ENCODE results near the gene MAG. TPM values are rescaled to one million over a fixed set of nuclear protein-coding genes. Genes with fewer than 3 reads are reported as not detected.

Gene MAG
- total and polyA plus RNA-seq, 2 of the 13 experiments (the other 11 are each of a cell fraction or from before 2014, with no cell fraction given): 0.20 to 1.3 TPM

DNA sequence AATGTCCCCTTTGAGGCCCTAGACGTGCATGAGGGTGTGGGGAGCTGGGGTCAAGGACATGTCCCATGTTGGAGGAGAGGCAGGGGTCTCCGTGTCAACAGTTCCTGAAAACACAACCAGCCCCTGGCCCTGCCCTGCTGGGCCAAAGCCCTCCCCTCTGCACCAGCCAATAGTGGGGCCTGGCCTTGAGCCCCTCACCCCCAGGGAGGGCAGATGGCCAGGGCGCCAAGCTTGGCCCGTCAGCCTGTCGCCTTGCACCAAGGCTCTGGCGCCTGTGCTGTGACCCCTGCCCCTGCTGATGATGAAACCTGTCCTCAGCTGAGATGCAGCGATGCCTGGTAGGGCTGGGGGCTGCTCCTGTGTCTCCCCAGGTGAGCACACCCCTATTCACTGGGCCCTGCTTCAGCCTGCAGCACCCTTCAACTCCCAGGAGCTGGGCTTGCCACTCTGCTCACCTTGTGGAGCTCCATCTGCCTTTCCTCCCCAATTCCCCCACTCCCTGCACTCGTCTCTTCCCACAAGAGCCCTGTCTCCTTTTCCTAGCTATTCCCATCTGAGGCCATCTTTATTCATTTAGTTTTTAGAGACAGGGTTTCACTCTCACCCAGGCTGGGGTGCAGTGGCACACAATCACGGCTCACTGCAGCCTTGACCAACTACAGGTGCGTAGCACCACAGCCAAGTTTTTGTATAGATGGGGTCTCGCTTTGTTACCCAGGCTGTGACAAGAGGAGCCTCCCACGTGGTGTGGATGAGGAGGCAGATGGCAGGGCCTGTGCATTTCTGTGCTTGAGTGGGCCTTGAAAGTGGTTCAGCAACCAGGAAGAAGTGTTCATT is 11.8 kb upstream of the MAG start (continued):
- no peak for TF ChIP-seq CAMTA2 (CRISPR knock-in tag; IDR thresholded peaks at IDR 0.05; ENCODE audit: borderline replicate concordance)
- TF ChIP-seq MAFK (conservative IDR thresholded peaks at IDR 0.05 in 1 of 2, IDR thresholded peaks at IDR 0.05 in 1 of 2; ENCODE audit: low read length in 2 of 2): no peak
- TF ChIP-seq SCMH1 (CRISPR knock-in tag; IDR thresholded peaks at IDR 0.05; ENCODE audit: borderline replicate concordance): no peak
- peak; percentile 47; the same call in 1 of the 2 replicates for TF ChIP-seq HNF4G (IDR thresholded peaks at IDR 0.05; ENCODE audit: borderline replicate concordance, low read depth, low read length)
- TF ChIP-seq HNF4G (CRISPR knock-in tag; IDR thresholded peaks at IDR 0.05; ENCODE audit: borderline replicate concordance, low read depth): no peak
- TF ChIP-seq ZMYM4 (CRISPR knock-in tag; IDR thresholded peaks at IDR 0.05): no peak
- TF ChIP-seq, protein P1, sequence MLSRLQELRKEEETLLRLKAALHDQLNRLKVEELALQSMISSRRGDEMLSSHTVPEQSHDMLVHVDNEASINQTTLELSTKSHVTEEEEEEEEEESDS (CRISPR knock-in tag; IDR thresholded peaks at IDR 0.05; ENCODE audit: borderline replicate concordance): no peak
- TF ChIP-seq ZNF776 (CRISPR knock-in tag; IDR thresholded peaks at IDR 0.05): no peak
- TF ChIP-seq, protein P2, sequence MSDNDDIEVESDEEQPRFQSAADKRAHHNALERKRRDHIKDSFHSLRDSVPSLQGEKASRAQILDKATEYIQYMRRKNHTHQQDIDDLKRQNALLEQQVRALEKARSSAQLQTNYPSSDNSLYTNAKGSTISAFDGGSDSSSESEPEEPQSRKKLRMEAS (IDR thresholded peaks at IDR 0.05): peak; percentile 50
- TF ChIP-seq, protein P3, sequence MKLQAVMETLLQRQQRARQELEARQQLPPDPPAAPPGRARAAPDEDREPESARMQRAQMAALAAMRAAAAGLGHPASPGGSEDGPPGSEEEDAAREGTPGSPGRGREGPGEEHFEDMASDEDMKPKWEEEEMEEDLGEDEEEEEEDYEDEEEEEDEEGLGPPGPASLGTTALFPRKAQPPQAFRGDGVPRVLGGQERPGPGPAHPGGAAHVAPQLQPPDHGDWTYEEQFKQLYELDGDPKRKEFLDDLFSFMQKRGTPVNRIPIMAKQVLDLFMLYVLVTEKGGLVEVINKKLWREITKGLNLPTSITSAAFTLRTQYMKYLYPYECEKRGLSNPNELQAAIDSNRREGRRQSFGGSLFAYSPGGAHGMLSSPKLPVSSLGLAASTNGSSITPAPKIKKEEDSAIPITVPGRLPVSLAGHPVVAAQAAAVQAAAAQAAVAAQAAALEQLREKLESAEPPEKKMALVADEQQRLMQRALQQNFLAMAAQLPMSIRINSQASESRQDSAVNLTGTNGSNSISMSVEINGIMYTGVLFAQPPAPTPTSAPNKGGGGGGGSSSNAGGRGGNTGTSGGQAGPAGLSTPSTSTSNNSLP (IDR thresholded peaks at IDR 0.05; ENCODE audit: low read depth, low read length): no peak
- TF ChIP-seq ATM (IDR thresholded peaks at IDR 0.05; ENCODE audit: borderline replicate concordance): no peak
- TF ChIP-seq ZNF121 (CRISPR knock-in tag; IDR thresholded peaks at IDR 0.05): 0 out of 2 replicates have a peak, but pooled peaks have one; percentile 19
- TF ChIP-seq, protein P4, sequence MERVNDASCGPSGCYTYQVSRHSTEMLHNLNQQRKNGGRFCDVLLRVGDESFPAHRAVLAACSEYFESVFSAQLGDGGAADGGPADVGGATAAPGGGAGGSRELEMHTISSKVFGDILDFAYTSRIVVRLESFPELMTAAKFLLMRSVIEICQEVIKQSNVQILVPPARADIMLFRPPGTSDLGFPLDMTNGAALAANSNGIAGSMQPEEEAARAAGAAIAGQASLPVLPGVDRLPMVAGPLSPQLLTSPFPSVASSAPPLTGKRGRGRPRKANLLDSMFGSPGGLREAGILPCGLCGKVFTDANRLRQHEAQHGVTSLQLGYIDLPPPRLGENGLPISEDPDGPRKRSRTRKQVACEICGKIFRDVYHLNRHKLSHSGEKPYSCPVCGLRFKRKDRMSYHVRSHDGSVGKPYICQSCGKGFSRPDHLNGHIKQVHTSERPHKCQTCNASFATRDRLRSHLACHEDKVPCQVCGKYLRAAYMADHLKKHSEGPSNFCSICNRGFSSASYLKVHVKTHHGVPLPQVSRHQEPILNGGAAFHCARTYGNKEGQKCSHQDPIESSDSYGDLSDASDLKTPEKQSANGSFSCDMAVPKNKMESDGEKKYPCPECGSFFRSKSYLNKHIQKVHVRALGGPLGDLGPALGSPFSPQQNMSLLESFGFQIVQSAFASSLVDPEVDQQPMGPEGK (CRISPR knock-in tag; IDR thresholded peaks at IDR 0.05): peak; percentile 97
- no peak for TF ChIP-seq ZNF670 (CRISPR knock-in tag; IDR thresholded peaks at IDR 0.05; ENCODE audit: borderline replicate concordance)
- no peak for TF ChIP-seq ZNF10 (CRISPR knock-in tag; IDR thresholded peaks at IDR 0.05; ENCODE audit: borderline replicate concordance, low read depth)
- TF ChIP-seq ZNF430 (CRISPR knock-in tag; IDR thresholded peaks at IDR 0.05): 0 out of 2 replicates have a peak, but pooled peaks have one; percentile 18
- TF ChIP-seq, protein P5, sequence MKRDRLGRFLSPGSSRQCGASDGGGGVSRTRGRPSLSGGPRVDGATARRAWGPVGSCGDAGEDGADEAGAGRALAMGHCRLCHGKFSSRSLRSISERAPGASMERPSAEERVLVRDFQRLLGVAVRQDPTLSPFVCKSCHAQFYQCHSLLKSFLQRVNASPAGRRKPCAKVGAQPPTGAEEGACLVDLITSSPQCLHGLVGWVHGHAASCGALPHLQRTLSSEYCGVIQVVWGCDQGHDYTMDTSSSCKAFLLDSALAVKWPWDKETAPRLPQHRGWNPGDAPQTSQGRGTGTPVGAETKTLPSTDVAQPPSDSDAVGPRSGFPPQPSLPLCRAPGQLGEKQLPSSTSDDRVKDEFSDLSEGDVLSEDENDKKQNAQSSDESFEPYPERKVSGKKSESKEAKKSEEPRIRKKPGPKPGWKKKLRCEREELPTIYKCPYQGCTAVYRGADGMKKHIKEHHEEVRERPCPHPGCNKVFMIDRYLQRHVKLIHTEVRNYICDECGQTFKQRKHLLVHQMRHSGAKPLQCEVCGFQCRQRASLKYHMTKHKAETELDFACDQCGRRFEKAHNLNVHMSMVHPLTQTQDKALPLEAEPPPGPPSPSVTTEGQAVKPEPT (CRISPR knock-in tag; IDR thresholded peaks at IDR 0.05; ENCODE audit: low read depth): peak; percentile 47; the same call in 1 of the 2 replicates
- TF ChIP-seq ZNF720 (CRISPR knock-in tag; IDR thresholded peaks at IDR 0.05): no peak
